HG02798 (cell line): ENCODE results near the gene MICAL2.

ENCODE experiments used
- ATAC-seq: cut with Tn5 transposase; IDR thresholded peaks from one replicate; pipeline ENCODE4 v1.9.1; 2021; ENCODE audit warnings: mild to moderate bottlenecking; ENCODE audit not compliant: unreplicated experiment, poor library complexity

Gene MICAL2

DNA sequence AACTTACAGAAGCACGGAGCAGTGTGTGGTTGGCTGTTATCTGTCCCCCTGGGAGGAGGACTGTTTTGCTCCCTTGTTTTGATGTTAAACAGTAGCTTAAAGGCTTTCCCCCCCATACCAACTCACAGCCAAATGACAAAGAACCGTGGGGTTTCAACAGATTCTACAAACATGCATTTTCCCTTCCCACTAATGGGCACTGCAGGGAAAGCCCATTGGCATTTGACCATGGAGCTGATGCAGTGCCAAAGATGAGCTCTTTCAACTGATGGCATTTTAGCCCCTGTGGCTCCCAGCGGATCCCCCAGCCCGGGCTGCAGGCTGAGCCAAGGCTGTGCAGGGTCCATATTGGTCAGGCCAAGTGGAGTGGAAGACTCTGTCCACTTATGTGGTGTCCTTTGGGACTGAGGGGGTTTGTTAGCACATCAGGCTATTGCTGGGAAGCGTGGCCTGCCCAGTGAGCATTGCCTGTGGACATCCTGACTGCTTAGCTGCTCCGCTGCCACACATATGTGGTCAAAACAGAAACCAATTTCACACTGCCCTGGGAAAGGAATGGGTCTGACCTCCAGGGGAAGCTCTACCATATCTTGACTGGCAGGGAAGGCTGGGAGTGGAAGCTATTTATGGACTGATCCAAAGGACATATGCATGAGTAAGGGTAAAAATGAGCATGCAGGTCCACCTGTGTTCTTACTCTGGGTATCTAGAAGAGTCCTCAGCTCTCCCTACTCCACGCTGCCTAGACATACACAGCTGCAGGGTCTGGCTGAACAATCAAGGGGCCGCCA is 150.5 kb downstream of the MICAL2 start:
- no peak for ATAC-seq

DNA sequence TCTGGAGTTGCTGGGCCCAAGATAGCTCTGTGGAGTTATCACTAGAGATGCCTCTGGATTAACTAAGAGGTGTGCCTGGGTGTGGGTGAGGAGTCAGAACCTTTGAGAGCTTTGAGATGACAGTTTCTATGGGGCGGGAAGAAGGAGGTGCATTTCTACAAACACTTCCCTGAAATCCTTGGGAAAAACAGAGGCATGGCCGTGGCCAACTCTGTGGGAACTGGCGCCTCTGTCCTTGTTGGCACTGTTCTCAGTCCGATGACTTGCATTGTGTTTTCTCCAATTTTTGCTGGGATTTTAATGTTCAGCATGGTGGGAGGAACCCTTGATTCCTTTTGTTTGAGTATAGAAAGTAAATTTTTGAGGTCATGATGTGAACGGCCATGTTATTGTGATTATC is 151.2 kb downstream of the MICAL2 start:
- ATAC-seq = no peak

DNA sequence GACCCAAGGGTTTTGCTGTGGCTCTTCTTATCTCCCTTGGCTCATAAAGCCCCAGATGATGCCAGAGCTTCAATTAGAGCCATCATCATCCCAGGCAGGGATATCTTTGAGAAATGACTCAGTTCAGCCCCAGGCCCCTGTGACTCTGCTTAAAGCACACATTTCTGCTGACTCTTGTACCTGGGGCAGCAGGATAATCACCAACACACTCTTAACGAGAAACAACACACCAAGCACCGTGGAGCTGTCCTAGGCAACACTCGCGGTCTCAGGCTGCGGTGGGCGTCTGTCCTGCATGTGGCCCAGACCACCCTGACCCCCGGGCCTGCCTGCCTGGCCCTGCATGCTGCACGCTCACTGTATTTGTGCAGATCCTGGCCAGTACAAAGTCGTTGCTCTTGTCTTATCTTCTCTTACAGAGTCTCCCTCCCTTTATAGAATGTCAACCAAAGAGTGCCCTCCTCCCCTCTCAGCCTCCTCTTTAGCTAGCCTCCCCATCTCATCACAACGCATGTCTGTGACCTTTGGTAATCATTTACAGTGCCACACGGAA is 152.8 kb downstream of the MICAL2 start:
- no peak for ATAC-seq

DNA sequence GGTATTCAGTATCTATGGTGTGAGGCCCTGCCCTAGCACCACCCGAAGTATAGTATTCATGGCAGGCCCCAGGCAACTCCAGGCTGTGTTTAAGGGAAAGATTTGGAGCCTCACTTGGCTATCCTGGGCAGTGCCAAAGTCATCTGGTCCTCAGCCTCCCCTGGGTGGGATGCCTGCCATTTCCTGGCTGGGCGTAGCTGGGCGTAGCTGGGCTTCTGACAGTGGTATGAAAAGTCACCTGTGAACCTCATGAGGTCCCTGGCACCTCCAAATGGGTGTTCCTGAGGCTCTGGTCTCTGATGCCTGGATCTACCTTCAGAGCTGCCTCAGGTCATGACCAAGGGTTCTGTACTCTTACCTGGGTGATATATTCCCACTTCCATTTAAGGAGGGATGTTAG is 154.0 kb downstream of the MICAL2 start:
- no peak for ATAC-seq

DNA sequence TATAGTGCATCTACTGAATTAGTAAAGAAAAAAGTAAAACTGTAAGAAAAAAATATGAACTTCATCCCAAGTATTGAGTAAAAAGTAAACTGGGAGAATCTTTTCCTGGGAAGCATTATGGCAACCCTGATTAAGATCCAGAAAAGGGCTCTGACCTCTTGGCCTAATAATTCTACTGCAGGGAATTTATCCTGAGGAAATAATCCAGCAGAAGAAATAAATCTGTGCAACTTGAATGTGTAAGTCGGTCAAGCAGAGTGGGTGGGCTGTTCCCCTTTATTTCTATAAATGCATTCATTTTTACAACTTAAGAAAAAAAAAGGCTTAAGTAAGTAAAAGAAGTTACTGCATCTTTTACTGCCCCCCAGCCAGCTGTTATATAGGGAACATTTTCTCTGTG is 155.7 kb downstream of the MICAL2 start:
- ATAC-seq = no peak

DNA sequence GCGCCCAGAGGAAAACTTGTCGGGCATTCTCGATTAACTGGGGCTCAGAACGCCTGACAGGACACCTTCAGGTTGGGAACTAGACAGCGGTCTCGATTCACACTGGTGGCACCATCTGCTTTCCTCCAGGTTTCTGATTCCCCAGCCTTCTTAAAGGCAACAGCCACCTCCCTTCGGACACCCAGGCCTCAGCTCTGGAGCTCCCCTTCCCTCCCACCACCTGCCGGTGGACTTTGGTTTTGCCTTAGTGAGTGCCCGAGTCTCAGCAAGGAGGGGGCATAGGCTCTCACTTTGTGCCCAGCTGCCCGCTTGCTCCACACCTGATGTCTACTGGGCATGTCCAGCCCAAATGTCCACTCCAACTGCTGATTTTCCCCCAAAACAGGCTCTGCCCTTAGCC is 156.6 kb downstream of the MICAL2 start:
- no peak for ATAC-seq

DNA sequence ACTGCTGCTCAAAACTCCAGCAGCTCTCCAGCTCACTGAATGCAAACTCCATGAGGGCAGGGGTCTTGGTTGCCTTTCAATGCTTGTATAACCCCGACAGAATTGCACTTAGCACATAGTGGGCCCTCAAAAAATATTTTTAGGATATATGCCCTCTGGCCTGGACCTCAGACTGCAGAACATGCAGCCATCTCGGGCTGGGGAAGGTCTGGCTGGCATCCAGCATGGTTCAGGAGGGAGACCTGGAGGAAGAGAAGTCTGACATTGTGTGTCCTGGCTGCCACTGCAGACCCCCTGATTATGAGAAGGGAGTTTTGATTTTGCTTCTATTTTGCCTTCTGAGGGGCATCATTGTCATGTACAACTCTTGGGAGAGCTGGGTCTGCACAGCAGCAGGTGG is 157.5 kb downstream of the MICAL2 start:
- no peak for ATAC-seq

DNA sequence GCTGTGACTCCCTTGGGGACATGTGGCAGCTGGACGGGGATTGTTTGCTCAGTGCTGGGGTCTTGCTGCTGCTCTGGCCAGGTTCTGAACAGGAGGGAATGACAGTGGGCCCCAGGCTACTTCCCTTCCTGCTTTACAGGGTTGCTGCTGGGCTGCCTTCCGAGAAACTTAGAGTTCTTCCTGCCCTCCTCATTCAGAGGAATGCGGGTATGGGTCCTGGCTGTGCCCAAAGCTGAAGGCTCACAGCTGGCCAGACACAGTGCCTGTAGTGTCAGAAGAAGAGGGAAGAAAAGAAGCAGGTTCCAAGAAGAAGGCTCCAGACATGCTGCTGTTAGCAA is 158.7 kb downstream of the MICAL2 start:
- no peak for ATAC-seq

DNA sequence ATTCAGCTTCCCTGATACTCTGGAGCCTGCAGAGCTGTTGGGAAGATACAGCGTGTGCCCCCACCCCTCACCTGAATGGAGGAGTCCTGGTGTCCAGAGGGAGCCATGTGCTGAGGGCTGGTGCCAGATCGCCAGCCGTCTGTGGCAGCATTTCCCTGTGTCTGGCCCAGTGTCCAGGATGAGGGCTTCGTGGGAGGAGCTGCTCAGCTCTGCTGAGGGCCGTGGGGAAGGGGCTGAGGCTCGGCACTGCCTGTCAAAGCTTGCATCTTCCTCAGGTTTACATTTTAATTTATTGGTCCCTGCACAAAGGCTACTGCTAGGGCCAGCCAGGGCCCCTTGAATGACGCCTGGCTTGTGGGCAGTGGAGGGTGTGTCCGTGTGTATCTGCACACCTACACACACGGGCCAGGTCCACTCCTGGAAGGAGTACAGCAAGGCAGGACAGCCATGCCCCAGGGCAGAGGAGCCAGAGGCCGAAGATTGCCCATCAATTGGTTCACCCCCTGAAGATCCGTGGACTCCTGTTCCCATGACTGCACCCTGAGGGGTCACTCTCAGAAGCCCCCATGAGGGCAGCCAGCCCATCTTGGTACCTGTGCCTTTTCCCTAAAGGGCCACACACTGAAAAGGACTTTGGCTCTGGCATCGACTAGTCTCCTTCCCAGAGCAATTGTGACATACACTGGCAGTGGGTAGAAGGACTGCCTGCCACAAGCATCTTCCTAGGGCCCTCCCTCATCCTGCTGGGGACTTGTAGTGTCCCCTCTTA is 159.2 kb downstream of the MICAL2 start:
- ATAC-seq = no peak

DNA sequence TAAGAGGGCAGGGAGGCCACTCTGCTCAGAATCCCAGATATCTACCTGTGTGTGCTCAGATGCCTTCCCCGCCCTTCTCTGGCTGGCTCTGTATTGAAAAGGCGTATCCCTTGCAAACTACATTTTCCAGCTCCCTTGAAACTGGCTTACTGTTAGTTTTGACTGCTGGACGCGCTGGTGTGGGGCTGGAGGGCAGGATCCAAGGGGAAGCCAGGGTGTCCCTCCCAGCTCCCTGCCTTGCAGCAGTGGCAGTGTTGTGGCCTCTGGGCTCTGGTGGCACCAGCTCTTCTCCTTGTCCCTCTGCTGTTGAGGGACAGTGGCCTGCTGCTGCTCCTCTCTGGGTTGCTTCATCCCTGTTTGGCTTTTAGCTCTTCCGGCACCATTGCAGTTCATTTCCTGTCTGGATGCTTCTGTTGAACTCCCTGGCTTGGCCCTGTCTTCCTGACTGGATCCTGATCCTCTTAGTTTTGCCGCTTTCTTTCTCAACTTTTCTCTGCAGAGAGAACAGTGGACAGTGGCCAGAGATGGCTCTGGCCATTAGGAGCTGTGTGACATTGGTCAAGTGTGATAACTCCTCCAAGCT is 159.9 kb downstream of the MICAL2 start:
- ATAC-seq = no peak

DNA sequence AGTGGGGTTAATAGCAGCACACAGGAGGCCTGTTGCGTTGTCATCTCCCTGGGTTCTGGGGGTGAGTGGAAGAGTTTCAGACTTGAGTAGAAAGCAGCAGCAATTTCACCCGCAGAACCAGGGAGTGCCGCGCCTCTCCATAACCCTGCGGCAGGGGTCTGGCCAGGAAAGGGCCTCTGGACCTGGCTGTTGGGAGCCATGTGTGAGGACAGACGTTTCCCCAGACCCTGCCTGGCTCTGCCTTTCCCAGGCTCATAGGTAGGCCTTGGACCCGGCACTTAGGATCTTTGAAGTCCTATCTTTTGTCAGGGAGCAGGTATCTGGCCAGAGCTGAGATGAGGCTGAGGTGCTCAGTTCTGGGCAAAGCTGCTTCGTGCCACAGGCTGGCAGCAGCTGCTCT is 160.4 kb downstream of the MICAL2 start:
- no peak for ATAC-seq

DNA sequence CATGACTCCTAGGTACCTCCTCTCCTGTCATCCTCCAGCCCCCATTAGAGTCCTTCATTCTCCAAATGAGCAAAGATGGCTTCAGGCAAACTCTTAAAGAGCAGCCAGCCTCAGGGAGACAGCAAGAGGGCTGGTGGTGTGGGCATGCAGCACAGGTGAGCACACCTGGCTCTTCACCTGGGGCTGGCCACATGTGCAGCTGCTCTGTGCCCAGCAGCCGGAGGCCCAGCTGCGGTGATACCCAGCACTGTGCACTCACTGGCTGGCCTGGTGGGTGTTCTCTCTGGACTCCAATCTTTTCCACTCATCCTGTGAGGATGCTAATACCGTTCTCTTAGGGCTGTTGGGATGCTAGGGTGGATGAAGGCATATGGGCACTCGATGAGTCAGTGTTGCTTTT is 160.9 kb downstream of the MICAL2 start:
- ATAC-seq = no peak

DNA sequence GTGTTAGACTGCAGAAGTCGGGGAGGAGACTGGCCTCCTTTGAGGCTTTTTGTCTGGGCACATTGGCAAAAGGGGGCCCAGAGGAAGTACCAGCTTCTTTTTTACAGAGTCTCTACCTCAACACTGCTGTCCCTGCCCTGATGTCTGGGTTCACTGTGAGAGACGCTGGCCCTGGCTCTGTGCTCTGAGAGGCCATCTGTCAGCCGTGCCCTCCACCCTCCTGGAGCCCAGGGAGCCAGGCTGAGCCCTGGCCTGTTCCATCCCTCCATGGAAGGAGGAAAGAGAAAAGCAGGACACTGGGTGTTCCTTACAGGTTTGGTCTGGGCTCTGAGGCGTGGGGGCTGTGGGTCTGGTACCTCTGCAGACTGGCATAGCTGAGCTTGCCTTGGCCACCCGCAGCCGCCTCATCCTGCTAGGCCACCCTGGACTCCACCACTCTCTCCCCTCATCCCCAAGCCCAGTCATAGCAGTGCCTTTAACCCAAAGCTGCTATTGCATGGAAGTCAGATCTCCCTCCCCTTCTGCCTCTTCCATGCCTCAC is 161.5 kb downstream of the MICAL2 start:
- ATAC-seq = no peak

DNA sequence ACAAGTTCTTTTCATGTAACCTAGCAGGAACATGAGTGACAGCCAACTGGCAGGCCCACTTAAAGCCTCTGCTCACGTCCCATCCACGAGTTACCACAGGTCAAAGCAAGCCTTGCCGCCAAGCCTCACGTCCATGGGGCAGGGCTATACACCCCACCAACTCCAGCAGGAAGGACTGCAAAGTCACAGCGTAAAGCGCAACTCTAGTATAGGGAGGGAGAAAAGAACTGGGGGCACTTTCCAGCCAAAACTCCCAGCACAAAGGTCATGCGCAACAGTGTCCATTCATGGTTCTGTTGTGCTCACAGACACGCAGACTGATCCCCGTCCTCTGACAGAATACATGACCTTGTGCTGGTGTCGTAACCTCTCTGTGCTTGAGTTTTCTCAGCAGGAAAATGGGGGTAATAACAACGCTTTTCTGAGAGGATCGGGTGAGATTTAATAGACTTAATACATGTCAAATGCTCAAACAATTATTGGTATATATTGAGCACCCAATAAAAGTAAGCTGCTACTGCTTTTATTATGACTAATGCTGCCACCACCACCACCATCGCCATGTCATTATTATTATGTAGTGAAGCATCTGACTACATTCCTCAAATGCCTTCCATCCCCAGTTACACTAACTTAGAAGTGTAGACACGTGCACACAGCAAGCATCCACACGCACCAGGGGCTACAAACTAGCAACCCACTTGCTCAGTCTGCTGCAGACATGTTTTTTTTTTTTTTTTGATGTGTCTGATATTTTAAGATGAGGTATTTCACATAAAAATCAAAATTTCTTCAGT is 162.6 kb downstream of the MICAL2 start:
- ATAC-seq = no peak

DNA sequence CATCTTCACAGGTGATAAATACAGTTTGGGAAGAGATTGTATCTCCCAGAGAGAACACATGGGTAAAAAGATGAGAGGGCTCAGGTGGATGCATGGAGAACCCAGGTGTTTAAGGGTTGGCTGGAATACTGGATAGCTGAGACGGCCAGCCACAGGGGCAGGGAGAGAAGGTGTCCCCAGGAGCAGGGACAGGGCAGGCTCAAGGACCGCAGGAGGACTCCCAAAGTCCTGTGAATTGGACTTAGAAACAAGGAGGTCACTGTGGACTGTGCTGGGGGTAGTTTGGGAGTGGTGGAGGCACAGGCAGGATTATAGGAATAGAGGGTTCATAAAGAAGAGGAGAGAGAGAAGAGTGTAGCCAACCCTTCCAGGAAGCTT is 163.2 kb downstream of the MICAL2 start:
- ATAC-seq = no peak

DNA sequence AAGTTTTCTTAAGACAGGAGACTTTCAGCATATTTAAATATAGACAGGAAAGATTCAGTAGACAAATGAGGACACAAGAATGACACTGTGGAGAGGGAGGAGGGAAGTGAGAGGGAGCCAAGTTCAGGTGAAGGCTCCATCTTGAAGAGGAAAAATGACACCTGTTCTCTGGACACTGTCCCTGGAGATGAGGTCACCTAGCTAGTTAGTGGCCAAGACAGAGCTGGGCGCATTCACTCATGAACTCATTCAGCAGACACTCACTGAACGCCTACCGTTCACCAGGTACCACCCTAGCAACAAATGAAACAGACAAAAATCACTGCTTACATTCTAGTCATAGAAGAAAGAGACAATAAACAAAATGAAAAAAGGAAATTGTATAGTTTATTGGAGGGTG is 163.7 kb downstream of the MICAL2 start:
- ATAC-seq = no peak

DNA sequence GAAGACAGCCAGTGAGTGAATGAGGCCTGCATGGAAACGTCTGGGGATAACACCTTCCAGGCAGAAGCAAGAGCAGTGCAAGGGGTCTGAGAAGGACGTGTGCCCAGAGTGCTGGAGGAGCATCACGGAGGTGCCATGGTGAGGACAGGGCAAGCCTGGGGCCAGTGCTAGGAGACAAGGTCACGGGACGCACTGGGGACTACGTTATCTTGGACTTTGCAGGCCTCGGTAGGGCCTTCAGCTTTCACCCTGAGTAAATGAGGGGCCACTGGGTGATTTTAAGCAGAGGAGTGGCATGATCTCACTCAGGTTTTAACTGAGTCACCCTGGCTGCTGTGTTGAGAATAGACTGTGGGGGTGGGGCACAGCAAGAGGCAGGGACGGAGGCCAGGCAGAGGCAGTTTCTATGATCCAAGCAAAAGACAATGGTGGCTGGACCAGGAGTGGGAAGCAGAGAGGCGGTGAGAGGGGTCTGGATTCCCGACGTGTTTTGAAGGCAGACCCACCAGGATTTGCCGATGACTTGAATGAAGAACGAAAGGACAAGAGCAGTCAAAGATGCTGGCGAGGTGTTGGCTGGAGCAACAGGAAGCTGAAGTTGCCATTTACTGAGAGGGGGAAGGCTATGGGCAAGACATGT is 164.3 kb downstream of the MICAL2 start:
- no peak for ATAC-seq

DNA sequence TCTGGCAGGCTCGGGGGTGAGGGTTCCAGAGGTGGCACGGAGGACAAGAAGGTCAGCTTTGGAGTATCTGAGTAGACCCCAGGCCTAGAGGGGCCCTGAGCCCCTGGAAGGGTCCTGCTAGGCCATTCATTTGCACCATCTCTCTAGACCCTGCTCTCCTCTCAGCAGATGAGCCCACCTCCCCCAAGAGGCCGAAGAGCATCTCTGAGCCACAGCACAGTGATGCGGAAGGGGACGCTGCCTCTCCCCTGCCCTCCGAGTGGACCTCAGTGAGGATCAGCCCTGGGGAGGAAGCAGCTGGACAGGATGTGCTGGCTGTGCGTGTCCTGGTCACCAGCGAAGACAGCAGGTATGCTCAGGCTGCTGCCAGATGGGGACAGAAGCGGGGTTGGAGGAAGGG is 165.4 kb downstream of the MICAL2 start:
- ATAC-seq = no peak

DNA sequence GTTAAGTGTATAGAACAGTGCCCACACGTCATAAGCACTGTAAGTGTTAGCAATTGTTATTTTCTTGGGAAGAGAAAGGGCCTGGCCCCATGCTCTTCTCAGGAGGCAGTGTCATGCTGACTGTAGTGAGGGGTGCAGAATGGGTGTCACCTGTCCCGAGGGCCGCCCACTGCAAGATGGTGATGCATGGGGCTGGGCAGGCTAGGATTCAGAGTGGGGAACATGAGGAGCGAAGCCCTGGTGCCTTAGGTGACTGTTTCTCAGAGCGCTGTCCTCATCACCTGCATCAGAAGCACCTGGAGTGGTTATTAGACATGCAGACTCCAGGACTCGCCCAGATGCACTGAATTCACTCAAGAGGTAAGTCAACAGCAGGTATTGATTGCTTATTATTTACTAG is 166.0 kb downstream of the MICAL2 start:
- no peak for ATAC-seq
